ENCODE measurements around the gene NEGR1. TPM values are rescaled to one million over a fixed set of nuclear protein-coding genes. Genes with fewer than 3 reads are reported as not detected.

Gene NEGR1
- total and polyA plus RNA-seq, 9 donors: 4.7 to 15.1 (median 9.1) TPM

GRCh38 chr1:71621785-71622184, 660.6 kb downstream of the NEGR1 start:
- no peaks in the 10 kb centered on the region for H3K4me1 ChIP-seq (ENCODE audit: insufficient read depth)
- no peaks in the 10 kb centered on the region for H3K36me3 ChIP-seq
- 81 to 94% (median 85%) methylated on average over 1 of the region's 1 CpG for WGBS, 3 donors
- TF ChIP-seq CTCF (IDR thresholded peaks at IDR 0.05) (no peak), POLR2A (IDR thresholded peaks at IDR 0.05) (no peak), EP300 (IDR thresholded peaks at IDR 0.05) (no peak)
- DNase-seq: no peak
- H3K27me3 ChIP-seq: no peaks in the 10 kb centered on the region
- no peak overlapping the region for H3K27ac ChIP-seq
- H3K9me3 ChIP-seq: no peaks in the 10 kb centered on the region
- intact Hi-C loops (cut with DNase I): no loop called here
- no peak overlapping the region for H3K4me3 ChIP-seq

- intact Hi-C loops (cut with DNase I): no loop called here
- Histone ChIP-seq H3K4me1 (ENCODE audit: insufficient read depth) (no peaks in the 10 kb centered on the region), H3K27ac (no peak overlapping the region), H3K27me3 (no peaks in the 10 kb centered on the region), H3K9me3 (no peaks in the 10 kb centered on the region), H3K36me3 (no peaks in the 10 kb centered on the region), H3K4me3 (no peak overlapping the region)
- 87 to 91% (median 90%) methylated on average over 3 of the region's 3 CpGs for WGBS, 3 donors
- DNase-seq: no peak
- no peak for TF ChIP-seq CTCF (IDR thresholded peaks at IDR 0.05)
Measured at GRCh38 chr1:71618766-71619530, 663.4 kb downstream of the NEGR1 start.

- intact Hi-C loops (cut with DNase I): no loop called here
- no peaks in the 10 kb centered on the region for H3K36me3 ChIP-seq
- no peak for DNase-seq
- H3K4me3 ChIP-seq: no peak overlapping the region
- no peaks in the 10 kb centered on the region for H3K27me3 ChIP-seq
- TF ChIP-seq POLR2A (IDR thresholded peaks at IDR 0.05) (no peak), CTCF (IDR thresholded peaks at IDR 0.05) (no peak), EP300 (IDR thresholded peaks at IDR 0.05) (no peak)
- H3K27ac ChIP-seq: no peak overlapping the region
- no peaks in the 10 kb centered on the region for H3K9me3 ChIP-seq
- WGBS, 3 donors: 84 to 85% (median 84%) methylated on average over 4 of the region's 4 CpGs
- H3K4me1 ChIP-seq (ENCODE audit: insufficient read depth): no peaks in the 10 kb centered on the region
Measured at GRCh38 chr1:71618191-71618590, 664.1 kb downstream of the NEGR1 start.

GRCh38 chr1:71610476-71610875, 671.9 kb downstream of the NEGR1 start:
- Histone ChIP-seq H3K27ac (no peak overlapping the region), H3K9me3 (no peaks in the 10 kb centered on the region), H3K4me3 (no peak overlapping the region), H3K36me3 (no peaks in the 10 kb centered on the region), H3K4me1 (ENCODE audit: insufficient read depth) (no peaks in the 10 kb centered on the region), H3K27me3 (no peaks in the 10 kb centered on the region)
- intact Hi-C loops (cut with DNase I): no loop called here
- DNase-seq: no peak
- TF ChIP-seq EP300 (IDR thresholded peaks at IDR 0.05) (no peak), CTCF (IDR thresholded peaks at IDR 0.05) (no peak), POLR2A (IDR thresholded peaks at IDR 0.05) (no peak)
- WGBS, 3 donors: 10 to 35% (median 24%) methylated on average over 1 of the region's 1 CpG

Data from ovary (tissue), 9 donors.